Muscle of arm (tissue), 12 donors: ENCODE results near the gene DHFR2. TPM values are rescaled to one million over a fixed set of nuclear protein-coding genes. Genes with fewer than 3 reads are reported as not detected.
"Not testable (repeated sequence)": the region's sequence is repeated elsewhere in the genome, so short reads cannot be mapped to it uniquely, and the experiment has no call there.

Experiments
- DNase-seq: peaks from one replicate; pipeline ENCODE4 v3.0.0-alpha.2; 2013
- polyA plus RNA-seq, 12 donors: library from polyadenylated mRNA; unstranded; fragments of 120-200 nt; gene quantifications; one replicate each; pipeline ENCODE4 v1.2.1, GENCODE V29; 2013; ENCODE audit not compliant: insufficient read length in 12 of 12

DHFR2 gene
- polyA plus RNA-seq, 12 donors = 3.5 to 8.0 (median 5.1) TPM; not detected in 2

- DNase-seq = no peak
These were observed 4.1 kb upstream of the DHFR2 start for GRCh38 chr3:94066506-94067500.

DNA sequence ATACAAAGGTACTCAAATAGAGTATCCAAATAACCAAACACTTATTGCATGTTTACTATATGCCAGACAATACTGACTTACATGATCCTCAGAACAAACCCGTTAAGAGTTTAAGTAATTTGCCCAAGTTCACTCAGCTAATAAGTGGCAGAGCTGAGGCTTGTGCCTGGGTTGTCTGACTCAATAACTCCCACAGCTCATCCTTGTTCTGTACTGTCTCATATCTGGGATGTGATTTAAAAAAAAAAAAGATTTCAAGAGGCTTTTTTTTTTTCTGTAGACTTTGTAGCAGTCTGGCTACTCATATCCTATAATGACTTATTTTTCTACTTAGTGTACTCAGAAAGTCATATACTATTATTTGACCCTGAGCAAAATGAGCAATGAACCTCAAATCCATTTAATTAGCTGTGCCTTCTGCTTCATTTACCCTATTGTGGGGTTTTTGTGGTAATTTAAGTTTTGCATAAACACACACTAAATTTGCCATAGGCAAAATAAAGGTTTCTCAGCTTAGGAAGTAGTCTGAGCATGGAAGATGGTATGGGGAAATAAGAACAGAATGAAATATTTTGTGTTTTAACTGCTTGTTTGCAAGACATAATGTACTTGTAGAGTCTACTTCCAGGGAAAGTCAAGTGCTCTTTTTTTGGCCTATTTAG lies 3.2 kb upstream of the DHFR2 start:
- no peak for DNase-seq

DNA sequence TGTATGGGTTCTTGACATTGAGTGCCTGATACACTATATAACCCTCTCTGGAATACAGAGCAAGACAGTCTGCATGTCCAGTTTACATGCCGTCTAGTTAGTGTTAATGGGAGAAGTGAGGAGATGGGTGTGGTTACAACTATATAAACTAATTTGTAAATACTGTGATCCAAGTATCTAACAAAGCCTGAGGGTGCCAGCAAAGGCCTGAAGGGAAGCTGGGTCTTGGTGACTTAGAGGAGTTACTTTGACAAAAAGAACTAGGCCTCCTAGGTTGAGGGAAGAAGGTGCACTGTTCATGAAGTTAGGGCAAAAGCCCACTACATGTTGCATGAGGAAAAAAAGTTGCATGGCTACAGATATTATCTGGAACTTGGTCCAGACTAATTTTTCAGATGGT lies 2.4 kb upstream of the DHFR2 start:
- DNase-seq = no peak

- no peak for DNase-seq
These were observed 1.6 kb upstream of the DHFR2 start for GRCh38 chr3:94064243-94064860.

GRCh38 chr3:94063496-94064119 lies 892 bp upstream of the DHFR2 start:
- DNase-seq = no peak

DNA sequence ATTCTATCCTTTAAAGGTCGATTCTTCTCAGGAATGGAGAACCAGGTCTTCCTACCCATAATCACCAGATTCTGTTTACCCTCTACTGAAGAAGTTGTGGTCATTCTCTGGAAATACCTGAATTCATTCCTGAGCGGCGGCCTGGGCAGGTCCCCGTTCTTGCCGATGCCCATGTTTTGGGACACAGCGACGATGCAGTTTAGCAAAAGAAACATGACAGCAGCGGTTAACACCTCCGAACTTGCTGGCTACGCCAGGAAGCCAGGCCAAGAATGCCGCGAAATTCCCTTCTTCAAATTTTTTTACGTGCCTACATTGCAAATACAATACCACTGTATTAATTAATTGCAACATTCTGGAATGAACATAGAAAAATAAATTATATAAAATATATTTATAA lies 1.4 kb downstream of the DHFR2 start:
- no peak for DNase-seq

DNA sequence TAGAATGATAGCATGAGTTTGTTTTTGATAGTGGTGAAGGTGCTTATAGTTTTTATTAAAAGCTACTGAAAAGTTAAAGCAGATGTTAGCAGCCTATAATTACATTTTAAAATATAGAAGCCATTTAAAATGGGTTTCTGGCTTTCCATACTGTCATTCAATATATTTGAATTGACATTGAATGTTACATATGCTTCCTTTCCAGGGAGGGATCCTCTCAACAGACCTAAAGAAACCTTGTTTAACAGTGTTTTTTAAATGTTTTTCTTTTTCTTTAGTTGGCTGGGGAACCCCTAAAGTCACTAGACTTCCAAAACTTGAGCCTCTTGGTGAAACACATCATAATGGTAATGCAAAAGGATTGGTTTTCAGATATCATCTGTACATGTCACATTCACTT lies 12.2 kb downstream of the DHFR2 start:
- DNase-seq = no peak

- DNase-seq = no peak
These were observed 13.4 kb downstream of the DHFR2 start for GRCh38 chr3:94049267-94049666.

DNA sequence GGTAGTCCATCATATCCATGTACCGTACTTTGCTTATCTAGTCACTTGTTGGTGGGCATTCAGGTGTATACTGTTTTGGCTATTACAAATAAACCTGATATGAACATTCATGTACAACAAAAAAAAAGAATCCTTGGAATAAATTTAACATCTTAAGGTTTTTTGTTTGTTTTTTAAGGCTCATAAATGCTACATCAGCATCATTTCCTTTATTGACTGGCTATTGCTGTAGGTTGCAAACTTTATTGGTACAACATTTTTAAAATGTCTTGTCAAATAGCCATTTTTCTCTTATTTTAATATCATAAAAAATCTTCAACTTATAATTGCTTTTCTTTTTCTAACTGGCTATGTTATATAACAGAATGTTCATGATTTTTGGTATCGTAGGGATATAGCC lies 16.2 kb downstream of the DHFR2 start:
- DNase-seq = no peak

DNA sequence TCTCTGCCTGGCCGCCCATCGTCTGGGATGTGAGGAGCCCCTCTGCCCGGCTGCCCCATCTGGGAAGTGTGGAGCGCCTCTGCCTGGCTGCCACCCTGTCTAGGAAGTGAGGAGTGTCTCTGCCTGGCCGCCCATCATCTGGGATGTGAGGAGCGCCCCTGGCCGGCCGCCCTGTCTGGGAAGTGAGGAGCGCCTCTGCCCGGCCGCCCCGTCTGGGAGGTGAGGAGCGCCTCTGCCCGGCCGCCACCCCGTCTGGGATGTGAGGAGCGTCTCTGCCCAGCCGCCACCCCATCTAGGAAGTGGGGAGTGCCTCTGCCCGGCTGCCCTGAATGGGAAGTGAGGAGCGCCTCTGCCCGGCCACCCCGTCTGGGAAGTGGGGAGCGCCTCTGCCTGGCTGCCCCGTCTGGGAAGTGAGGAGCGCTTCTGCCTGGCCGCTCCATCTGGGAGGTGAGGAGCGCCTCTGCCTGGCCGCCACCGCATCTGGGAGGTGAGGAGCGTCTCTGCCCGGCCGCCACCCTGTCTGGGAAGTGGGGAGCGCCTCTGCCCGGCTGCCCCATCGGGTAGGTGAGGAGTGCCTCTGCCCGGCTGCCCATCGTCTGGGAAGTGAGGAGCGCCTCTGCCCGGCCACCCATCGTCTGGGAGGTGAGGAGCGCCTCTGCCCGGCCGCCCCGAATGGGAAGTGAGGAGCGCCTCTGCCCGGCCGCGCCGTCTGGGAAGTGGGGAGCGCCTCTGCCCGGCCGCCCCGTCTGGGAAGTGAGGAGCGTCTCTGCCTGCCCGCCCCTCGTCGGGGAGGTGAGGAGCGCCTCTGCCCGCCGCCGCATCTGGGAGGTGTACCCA lies 18.4 kb downstream of the DHFR2 start:
- DNase-seq = not testable (repeated sequence)

- no peak for DNase-seq
These were observed 19.4 kb downstream of the DHFR2 start for GRCh38 chr3:94043285-94043684.

GRCh38 chr3:94036909-94037507 lies 25.7 kb downstream of the DHFR2 start:
- peak; percentile 3 for DNase-seq

DNA sequence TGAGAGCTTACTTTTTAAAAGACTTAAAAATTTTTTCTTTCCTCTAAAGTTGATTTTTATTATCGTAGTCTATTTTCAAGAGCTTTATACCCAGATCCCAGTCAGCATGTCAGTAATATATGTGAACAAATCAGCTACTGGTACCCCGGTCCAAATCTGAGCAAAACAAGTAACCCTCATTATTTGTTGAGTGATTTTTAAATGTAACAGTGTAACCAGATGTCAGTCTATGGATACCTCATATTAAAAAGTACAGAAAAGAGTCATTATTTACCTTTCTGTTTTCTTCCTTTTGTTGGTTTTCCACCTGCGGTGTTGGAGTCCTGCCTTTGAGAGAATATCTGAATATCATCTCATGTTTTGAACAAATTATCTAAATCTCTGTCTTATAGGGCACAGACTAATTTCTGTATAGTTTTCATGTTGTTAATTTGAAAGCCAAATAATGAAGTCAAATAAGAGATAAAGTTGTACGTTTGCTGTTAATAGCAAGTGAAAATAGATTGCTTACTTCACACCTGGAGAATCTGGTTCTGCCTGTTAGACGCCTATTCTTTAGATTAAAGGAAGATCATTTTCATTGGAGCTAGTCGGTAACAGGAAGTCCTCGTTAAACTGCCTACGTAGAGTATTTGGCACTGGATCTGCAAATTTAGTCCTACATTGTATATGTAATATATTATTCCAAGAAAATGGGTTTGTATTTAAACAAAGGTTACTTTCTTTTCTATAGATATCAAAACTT lies 34.5 kb downstream of the DHFR2 start, which contains the start of gene STX19:
TSS of gene STX19 (minus strand) at position 505 of the 745 bp plus-strand sequence. CDS start 13,328 bp downstream, outside the sequence.
- DNase-seq = peak; percentile 5

DNA sequence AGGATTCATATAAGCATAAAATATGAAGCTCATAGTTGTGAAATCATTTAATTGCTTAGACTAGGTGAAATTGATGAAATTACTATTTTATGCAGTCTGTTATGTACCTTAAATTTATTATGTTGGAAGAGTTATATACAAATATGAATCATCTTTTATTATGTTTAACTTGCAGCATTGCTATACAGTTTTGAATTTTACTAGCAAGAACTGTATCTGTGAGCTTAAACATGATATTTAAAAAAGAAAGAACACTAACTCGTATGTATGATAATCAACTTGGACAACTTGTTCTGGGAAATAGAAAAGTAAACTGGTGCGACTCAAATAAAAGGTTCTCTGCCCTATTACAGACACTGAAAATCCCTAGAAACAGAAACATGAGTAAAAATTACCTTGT lies 36.1 kb downstream of the DHFR2 start:
- no peak for DNase-seq

- no peak for DNase-seq
These were observed 38.3 kb downstream of the DHFR2 start for GRCh38 chr3:94024385-94024784.

- DNase-seq = no peak
These were observed 42.4 kb downstream of the DHFR2 start for GRCh38 chr3:94020293-94020692.

DNA sequence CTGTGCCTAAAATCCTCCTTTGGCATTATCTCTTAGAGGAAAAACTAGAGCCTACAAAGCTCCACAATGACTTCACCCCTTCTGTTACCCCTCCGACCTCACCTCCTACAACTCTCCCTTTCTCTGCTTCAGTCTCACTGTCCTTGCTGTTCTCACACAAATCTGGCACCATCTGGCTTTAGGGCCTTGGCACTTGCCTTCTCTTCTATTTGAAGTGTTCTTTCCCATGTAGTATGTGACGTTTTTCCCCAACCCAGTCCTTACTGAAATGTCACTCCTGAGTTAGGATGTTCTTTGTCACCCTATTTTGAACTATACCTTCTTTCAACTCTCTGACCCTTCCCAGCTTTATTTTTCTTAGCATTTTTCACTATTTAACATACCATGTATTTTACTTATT lies 43.1 kb downstream of the DHFR2 start:
- DNase-seq = no peak

DNA sequence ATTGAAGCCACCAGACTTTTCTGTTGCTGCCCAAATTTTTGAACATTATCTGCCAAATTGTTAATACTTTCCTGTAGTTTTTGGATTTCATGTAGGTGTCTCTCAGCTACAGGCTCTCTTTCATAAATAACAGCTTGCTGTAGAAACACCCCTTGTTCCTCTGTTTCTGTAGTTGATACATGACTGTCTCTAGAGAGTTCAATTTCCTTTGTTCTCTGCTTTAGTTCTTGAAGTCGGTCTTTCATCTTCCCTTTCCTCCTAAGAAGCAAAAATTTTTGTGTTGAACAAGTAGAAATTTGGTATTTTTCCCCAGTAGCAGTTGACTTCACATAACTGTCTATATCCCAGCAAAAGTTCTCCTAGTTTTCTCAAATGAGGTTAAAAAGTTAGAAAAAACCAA lies 47.7 kb downstream of the DHFR2 start:
- no peak for DNase-seq

DNA sequence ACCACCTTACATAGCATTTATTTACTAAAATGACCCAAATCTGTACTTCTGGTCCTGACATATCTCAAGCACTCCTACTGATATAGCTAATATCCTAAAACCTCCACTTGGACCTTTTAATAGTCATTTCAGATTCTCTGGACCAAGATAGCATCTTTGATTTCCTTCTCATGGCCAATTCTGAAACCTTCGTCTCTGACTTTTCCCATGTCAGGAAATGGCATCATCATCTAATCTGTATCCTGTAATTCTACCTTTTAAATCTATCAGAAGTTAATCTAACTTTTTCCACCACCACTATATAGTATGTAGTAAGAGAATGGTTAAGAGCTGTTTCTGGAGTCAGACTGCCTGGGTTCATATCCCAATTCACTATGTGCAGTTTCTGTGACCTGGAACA lies 50.5 kb downstream of the DHFR2 start:
- DNase-seq = no peak

DNA sequence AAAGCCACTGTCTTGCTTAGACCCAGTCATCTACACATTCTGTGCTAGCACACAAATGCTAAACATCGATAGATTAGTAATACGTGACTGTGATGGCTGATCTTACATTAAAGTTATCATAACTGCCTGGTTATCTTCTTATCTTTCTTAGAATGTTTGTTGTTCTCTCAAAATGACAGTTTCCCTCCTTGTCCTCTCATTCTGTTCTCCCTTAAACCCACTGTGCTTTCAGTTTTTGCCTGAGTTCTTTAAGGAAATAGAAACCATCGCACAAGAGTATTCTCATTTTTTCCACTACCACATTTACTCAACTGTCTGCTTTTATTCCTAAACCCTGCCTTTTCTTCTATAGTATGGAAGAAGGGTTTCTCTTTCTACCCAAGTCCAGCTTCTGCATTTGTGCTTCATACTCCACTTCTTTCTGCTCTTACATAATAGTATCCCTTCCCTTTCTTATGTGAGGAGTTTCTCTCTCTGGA lies 51.4 kb downstream of the DHFR2 start:
- no peak for DNase-seq
